K562 (cell line): ENCODE results near the gene GCK. TPM values are rescaled to one million over a fixed set of nuclear protein-coding genes. Genes with fewer than 3 reads are reported as not detected.

Experiments used
- BCOR ChIP-seq: fragments of 450-650 bp; IDR thresholded peaks from 2 replicates; pipeline ENCODE4 v1.6.1; 2016
- CEBPB ChIP-seq: fragments of 450-650 bp; IDR thresholded peaks from 2 replicates; pipeline ENCODE4 v1.6.1; 2016; ENCODE audit warnings: missing genetic modification characterization, missing compliant biosample characterization
- CSDE1 ChIP-seq, 2 experiments: fragments of 450-650 bp; IDR thresholded peaks; 2 replicates each; pipeline ENCODE4 v1.6.1; 2016; ENCODE audit warnings: mild to moderate bottlenecking in 1 of 2
- HEY1 ChIP-seq: fragments of 250-450 bp; sonication (Bioruptor Pico); IDR thresholded peaks from 2 replicates; pipeline ENCODE4 v1.5.0; 2020; ENCODE audit warnings: mild to moderate bottlenecking, moderate library complexity, borderline replicate concordance
- IFI16 ChIP-seq: fragments of 250-450 bp; sonication (Bioruptor Pico); IDR thresholded peaks from 2 replicates; pipeline ENCODE4 v2.1.2; 2022; ENCODE audit warnings: mild to moderate bottlenecking, inconsistent platforms
- MAFF ChIP-seq: IDR thresholded peaks from 2 replicates; pipeline ENCODE4 v1.6.1; 2012; ENCODE audit warnings: low read length, improper control_type of control experiment
- MAX ChIP-seq: sonication (generic); formaldehyde crosslinking; IDR thresholded peaks from 2 replicates; pipeline ENCODE4 v1.9.0; 2022; ENCODE audit warnings: mild to moderate bottlenecking, missing genetic modification reagents
- PHF21A ChIP-seq: fragments of 450-650 bp; IDR thresholded peaks from 2 replicates; pipeline ENCODE4 v1.6.1; 2017; ENCODE audit warnings: low read depth, borderline replicate concordance
- PHTF2 ChIP-seq: fragments of 250-450 bp; sonication (Bioruptor Pico); IDR thresholded peaks from 2 replicates; pipeline ENCODE4 v1.5.0; 2021; ENCODE audit warnings: mild to moderate bottlenecking
- REST ChIP-seq, 2 experiments: fragments of 450-650 bp; formaldehyde crosslinking in 1 of 2; IDR thresholded peaks; 2 replicates each; pipeline versions ENCODE4 v1.4.0 to v1.6.1; 2014 to 2020; ENCODE audit warnings: mild to moderate bottlenecking in 2 of 2, borderline replicate concordance in 1 of 2, low read depth in 1 of 2
- SREBF2 ChIP-seq: sonication (generic); formaldehyde crosslinking; IDR thresholded peaks from 2 replicates; pipeline ENCODE4 v1.4.0; 2020; ENCODE audit warnings: mild to moderate bottlenecking, missing genetic modification reagents
- SUPT5H ChIP-seq: fragments of 450-650 bp; IDR thresholded peaks from 2 replicates; pipeline ENCODE4 v1.6.1; 2016
- TFAP4 ChIP-seq: sonication (generic); formaldehyde crosslinking; IDR thresholded peaks from 2 replicates; pipeline ENCODE4 v1.8.0; 2022; ENCODE audit warnings: missing genetic modification reagents, mild to moderate bottlenecking, moderate library complexity, borderline replicate concordance
- XRCC5 ChIP-seq: fragments of 200-400 bp; formaldehyde crosslinking; IDR thresholded peaks from 2 replicates; pipeline ENCODE4 v1.6.1; 2017; ENCODE audit warnings: low read depth, mild to moderate bottlenecking, low read length
- ZBTB33 ChIP-seq: sonication (generic); formaldehyde crosslinking; IDR thresholded peaks from 2 replicates; pipeline ENCODE4 v1.8.1; 2023; ENCODE audit warnings: mild to moderate bottlenecking, missing genetic modification reagents
- ZNF41 ChIP-seq: fragments of 250-450 bp; sonication (Bioruptor Pico); conservative IDR thresholded peaks from 2 replicates; pipeline ENCODE4 v1.4.0; 2020; ENCODE audit warnings: mild to moderate bottlenecking
- ZNF444 ChIP-seq: fragments of 250-450 bp; sonication (Bioruptor Pico); IDR thresholded peaks from 2 replicates; pipeline ENCODE4 v1.4.0; 2020; ENCODE audit warnings: mild to moderate bottlenecking, moderate library complexity
- ZNF695 ChIP-seq: fragments of 450-650 bp; formaldehyde crosslinking; IDR thresholded peaks from 2 replicates; pipeline ENCODE4 v1.4.0; 2020; ENCODE audit warnings: mild to moderate bottlenecking, moderate library complexity
- polyA plus RNA-seq, 8 experiments: library from polyadenylated mRNA; depleted of rRNA in 4 of 8; stranded (reverse) in 5 of 8; unstranded in 3 of 8; fragments of >200 nt; fragmentation: Nextera tagmentation in 2 of 8; fragmentation: Illumina TruSeq in 1 of 8; extraction: Ambion mirVana in 2 of 8; extraction: Trizol in 1 of 8; gene quantifications; 2 replicates each; pipeline versions ENCODE4 v1.2.1 to v1.2.3, GENCODE V29; 2011 to 2014; ENCODE audit warnings: inconsistent platforms in 1 of 8, missing spikeins in 1 of 8
- total RNA-seq, 7 experiments: library from RNA; depleted of rRNA in 6 of 7; stranded (reverse); fragments of >200 nt in 6 of 7; fragmentation: Illumina TruSeq in 2 of 7; extraction: Trizol in 2 of 7; gene quantifications; 2 replicates each; pipeline versions ENCODE4 v1.2.1 to v1.2.3, GENCODE V29; 2011 to 2021; ENCODE audit warnings: low replicate concordance in 1 of 7

Gene GCK
- total and polyA plus RNA-seq, 9 of the 15 experiments (the other 6 are each of a cell fraction or from before 2014, with no cell fraction given): 0.11 to 0.55 (median 0.16) TPM; not detected in 3

- no peak for TF ChIP-seq REST (IDR thresholded peaks at IDR 0.05; ENCODE audit: borderline replicate concordance)
- no peak for TF ChIP-seq REST (CRISPR knock-in tag; IDR thresholded peaks at IDR 0.05; ENCODE audit: low read depth)
- TF ChIP-seq MAFF: no peak
- no peak for TF ChIP-seq PHTF2
- no peak for TF ChIP-seq ZNF444 (CRISPR knock-in tag)
- TF ChIP-seq CEBPB (tag): no peak
- 0 out of 2 replicates have a peak, but pooled peaks have one; percentile 21 for TF ChIP-seq TFAP4 (CRISPR knock-in tag)
- TF ChIP-seq ZNF695 (CRISPR knock-in tag): no peak
- TF ChIP-seq SREBF2 (CRISPR knock-in tag): no peak
- peak; percentile 97 for TF ChIP-seq ZBTB33
- no peak for TF ChIP-seq HEY1
- no peak for TF ChIP-seq CSDE1 (IDR thresholded peaks at IDR 0.05)
- TF ChIP-seq BCOR: no peak
- no peak for TF ChIP-seq PHF21A
- TF ChIP-seq IFI16 (CRISPR knock-in tag): no peak
- TF ChIP-seq XRCC5: no peak
- TF ChIP-seq MAX (CRISPR knock-in tag): no peak
- no peak for TF ChIP-seq ZNF41 (CRISPR knock-in tag)
- peak; percentile 55 for TF ChIP-seq SUPT5H
Observed at GRCh38 chr7:44113764-44114354, 75.4 kb downstream of the GCK start (continued).
